Measurements from ENCODE around the gene DLL1. TPM values are rescaled to one million over a fixed set of nuclear protein-coding genes. Genes with fewer than 3 reads are reported as not detected.

Gene DLL1
- polyA plus RNA-seq, 3 donors: 0.17 TPM; not detected in 2

DNA sequence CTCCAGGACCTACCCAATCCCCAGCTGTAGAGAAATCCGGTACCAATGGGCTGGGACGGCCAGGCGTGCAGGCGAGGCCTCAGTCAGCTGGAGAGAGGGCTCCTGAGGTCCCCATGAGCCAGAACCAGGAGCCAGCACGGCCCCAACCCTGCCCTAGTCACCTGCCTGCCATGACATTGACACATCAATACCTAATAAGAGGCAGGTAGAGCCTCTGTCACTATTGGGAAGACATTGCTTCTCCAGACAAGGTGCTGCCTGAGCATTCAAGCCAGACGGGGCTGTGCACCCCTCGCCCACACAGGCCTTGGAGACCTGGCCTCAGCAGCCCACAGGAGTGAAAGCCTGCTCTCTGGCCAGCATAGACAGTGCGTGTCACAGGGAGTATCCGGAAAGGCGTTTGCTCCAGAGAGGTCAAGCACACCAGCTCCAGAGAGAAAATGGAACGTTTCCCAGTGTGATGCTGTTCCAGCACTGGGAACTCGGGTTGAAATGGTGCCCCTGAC, 3.5 kb downstream of the DLL1 start:
- no peaks in the 10 kb centered on the region for H3K36me3 ChIP-seq (replicated peaks in 1 of 2; ENCODE audit: control insufficient read depth in 1 of 2, insufficient read depth in 2 of 2, low read length in 2 of 2)
- H3K9ac ChIP-seq (ENCODE audit: insufficient read depth, low read length, poor library complexity, severe bottlenecking): no peak overlapping the region
- H3K27ac ChIP-seq (ENCODE audit: low read depth in 1 of 2, low read length in 2 of 2): no peak overlapping the region
- peaks cover 34 to 67% of the 10 kb centered on the region in 2 donors for H3K27me3 ChIP-seq (ENCODE audit: control insufficient read depth in 2 of 2, insufficient read depth in 2 of 2, low read length in 2 of 2)
- no peak overlapping the region for H3K27ac Mint-ChIP-seq
- 98% methylated on average over 11 of the region's 12 CpGs for WGBS (ENCODE audit: insufficient coverage)
- H3K36me3 Mint-ChIP-seq: peaks cover 11 to 18% of the 10 kb centered on the region in 2 donors
- H3K4me3 ChIP-seq (replicated peaks in 1 of 3; ENCODE audit: low read depth in 2 of 3, low read length in 3 of 3): no peak overlapping the region
- no peaks in the 10 kb centered on the region for H3K79me2 ChIP-seq (ENCODE audit: insufficient read depth, low read length)
- H4K20me1 ChIP-seq (ENCODE audit: insufficient read depth, low read length): no peaks in the 10 kb centered on the region
- H3K4me3 Mint-ChIP-seq: peak overlapping the region in 1 of 2 donors; percentile 88
- H3K4me1 ChIP-seq (ENCODE audit: control insufficient read depth in 1 of 2, insufficient read depth in 2 of 2, low read length in 2 of 2): peaks cover 22 to 37% of the 10 kb centered on the region in 2 donors
- peaks cover 20% of the 10 kb centered on the region for H3K4me1 Mint-ChIP-seq
- TF ChIP-seq, protein P1, sequence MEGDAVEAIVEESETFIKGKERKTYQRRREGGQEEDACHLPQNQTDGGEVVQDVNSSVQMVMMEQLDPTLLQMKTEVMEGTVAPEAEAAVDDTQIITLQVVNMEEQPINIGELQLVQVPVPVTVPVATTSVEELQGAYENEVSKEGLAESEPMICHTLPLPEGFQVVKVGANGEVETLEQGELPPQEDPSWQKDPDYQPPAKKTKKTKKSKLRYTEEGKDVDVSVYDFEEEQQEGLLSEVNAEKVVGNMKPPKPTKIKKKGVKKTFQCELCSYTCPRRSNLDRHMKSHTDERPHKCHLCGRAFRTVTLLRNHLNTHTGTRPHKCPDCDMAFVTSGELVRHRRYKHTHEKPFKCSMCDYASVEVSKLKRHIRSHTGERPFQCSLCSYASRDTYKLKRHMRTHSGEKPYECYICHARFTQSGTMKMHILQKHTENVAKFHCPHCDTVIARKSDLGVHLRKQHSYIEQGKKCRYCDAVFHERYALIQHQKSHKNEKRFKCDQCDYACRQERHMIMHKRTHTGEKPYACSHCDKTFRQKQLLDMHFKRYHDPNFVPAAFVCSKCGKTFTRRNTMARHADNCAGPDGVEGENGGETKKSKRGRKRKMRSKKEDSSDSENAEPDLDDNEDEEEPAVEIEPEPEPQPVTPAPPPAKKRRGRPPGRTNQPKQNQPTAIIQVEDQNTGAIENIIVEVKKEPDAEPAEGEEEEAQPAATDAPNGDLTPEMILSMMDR (IDR thresholded peaks at IDR 0.05): no peak
- H3K27me3 Mint-ChIP-seq (ENCODE audit: low read depth in 3 of 3): peaks cover 58 to 81% (median 68%) of the 10 kb centered on the region in 3 donors
- no peak overlapping the region for H3K4me2 ChIP-seq (replicated peaks; ENCODE audit: extremely low read depth, low read length, poor library complexity, severe bottlenecking)
- DNase-seq: no peak
- H3K9me3 ChIP-seq (replicated peaks in 1 of 2; ENCODE audit: control insufficient read depth in 1 of 2, insufficient read depth in 1 of 2, low read length in 2 of 2): peaks cover 0 to 24% of the 10 kb centered on the region in 2 donors
- H3K9me3 Mint-ChIP-seq: peaks cover 0 to 22% (median 12%) of the 10 kb centered on the region in 7 donors
- no peak overlapping the region for H2AFZ ChIP-seq (ENCODE audit: insufficient read depth, low read depth, low read length, poor library complexity, severe bottlenecking)
- intact Hi-C loops (cut with micrococcal nuclease): no loop called here

DNA sequence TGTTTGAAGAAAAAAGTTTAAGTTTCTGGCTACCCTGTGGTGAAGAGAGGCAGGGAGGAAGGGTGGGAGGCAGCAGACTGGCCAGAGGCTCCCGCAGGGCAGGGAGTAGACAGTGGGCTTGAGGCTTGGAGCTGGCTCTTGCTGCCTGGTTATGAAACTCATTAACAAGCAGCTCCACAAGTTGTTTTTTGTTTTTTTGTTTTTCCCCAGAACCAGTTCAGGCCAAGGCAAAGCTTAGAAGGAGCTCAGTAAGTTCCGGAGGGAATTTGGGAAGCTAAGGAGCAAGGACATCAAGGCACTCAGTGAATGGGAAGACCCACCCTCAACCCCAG, 4.0 kb downstream of the DLL1 start:
- intact Hi-C loops (cut with micrococcal nuclease): no loop called here
- TF ChIP-seq, protein P1 (IDR thresholded peaks at IDR 0.05): no peak
- Histone ChIP-seq H3K4me3 (replicated peaks in 1 of 3; ENCODE audit: low read depth in 2 of 3, low read length in 3 of 3) (no peak overlapping the region), H2AFZ (ENCODE audit: insufficient read depth, low read depth, low read length, poor library complexity, severe bottlenecking) (no peak overlapping the region), H4K20me1 (ENCODE audit: insufficient read depth, low read length) (no peaks in the 10 kb centered on the region), H3K4me1 (ENCODE audit: control insufficient read depth in 1 of 2, insufficient read depth in 2 of 2, low read length in 2 of 2) (peaks cover 16 to 32% of the 10 kb centered on the region in 2 donors), H3K36me3 (replicated peaks in 1 of 2; ENCODE audit: control insufficient read depth in 1 of 2, insufficient read depth in 2 of 2, low read length in 2 of 2) (no peaks in the 10 kb centered on the region), H3K9me3 (replicated peaks in 1 of 2; ENCODE audit: control insufficient read depth in 1 of 2, insufficient read depth in 1 of 2, low read length in 2 of 2) (peaks cover 0 to 19% of the 10 kb centered on the region in 2 donors), H3K27me3 (ENCODE audit: control insufficient read depth in 2 of 2, insufficient read depth in 2 of 2, low read length in 2 of 2) (peaks cover 29 to 62% of the 10 kb centered on the region in 2 donors), H3K79me2 (ENCODE audit: insufficient read depth, low read length) (no peaks in the 10 kb centered on the region), H3K27ac (ENCODE audit: low read depth in 1 of 2, low read length in 2 of 2) (no peak overlapping the region), H3K4me2 (replicated peaks; ENCODE audit: extremely low read depth, low read length, poor library complexity, severe bottlenecking) (no peak overlapping the region), H3K9ac (ENCODE audit: insufficient read depth, low read length, poor library complexity, severe bottlenecking) (no peak overlapping the region)
- Mint-ChIP-seq H3K36me3 (peaks cover 11 to 13% of the 10 kb centered on the region in 2 donors), H3K27me3 (ENCODE audit: low read depth in 3 of 3) (peaks cover 55 to 76% (median 63%) of the 10 kb centered on the region in 3 donors), H3K4me3 (peak overlapping the region in 1 of 2 donors; percentile 68), H3K4me1 (peaks cover 15% of the 10 kb centered on the region), H3K9me3 (peaks cover 0 to 17% (median 12%) of the 10 kb centered on the region in 7 donors), H3K27ac (no peak overlapping the region)
- no peak for DNase-seq
- 100% methylated on average over 1 of the region's 2 CpGs for WGBS (ENCODE audit: insufficient coverage)
